ENCODE data around the gene PIK3C2A.
"Not testable (repeated sequence)": the region's sequence is repeated elsewhere in the genome, so short reads cannot be mapped to it uniquely, and the experiment has no call there.

Gene PIK3C2A

DNA sequence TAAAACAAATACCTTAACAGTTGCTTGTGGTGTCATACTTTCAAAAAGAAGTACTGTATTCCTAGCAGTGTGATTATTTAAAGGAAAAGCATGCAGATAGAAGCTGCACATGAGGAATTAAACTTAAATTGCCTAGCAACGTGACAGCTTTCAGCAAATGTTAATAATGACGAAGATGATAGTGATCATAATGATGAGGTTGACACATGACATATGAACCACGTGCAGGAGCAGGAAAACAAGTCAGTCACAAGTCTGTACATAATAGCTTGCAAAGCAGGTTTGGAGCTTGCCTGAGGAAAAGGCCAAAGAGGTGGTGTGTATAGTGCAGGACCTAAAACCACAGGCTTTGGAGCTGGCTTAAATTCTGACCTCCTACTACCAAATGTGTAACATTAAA lies 30.6 kb upstream of the PIK3C2A start:
- TF ChIP-seq POLR2A (IDR thresholded peaks at IDR 0.05; ENCODE audit: low read depth, low read length) (no peak), PAX5 (IDR thresholded peaks at IDR 0.05; ENCODE audit: insufficient read depth, low read length, severe bottlenecking) (no peak), POLR2AphosphoS5 (IDR thresholded peaks at IDR 0.05; ENCODE audit: low read depth, low read length) (no peak), SPI1 (IDR thresholded peaks at IDR 0.05; ENCODE audit: low read depth, low read length) (no peak), TAF1 (IDR thresholded peaks at IDR 0.05; ENCODE audit: low read depth, low read length) (no peak), POU2F2 (IDR thresholded peaks at IDR 0.05; ENCODE audit: low read depth, low read length) (no peak)
- FAIRE-seq = no peak

DNA sequence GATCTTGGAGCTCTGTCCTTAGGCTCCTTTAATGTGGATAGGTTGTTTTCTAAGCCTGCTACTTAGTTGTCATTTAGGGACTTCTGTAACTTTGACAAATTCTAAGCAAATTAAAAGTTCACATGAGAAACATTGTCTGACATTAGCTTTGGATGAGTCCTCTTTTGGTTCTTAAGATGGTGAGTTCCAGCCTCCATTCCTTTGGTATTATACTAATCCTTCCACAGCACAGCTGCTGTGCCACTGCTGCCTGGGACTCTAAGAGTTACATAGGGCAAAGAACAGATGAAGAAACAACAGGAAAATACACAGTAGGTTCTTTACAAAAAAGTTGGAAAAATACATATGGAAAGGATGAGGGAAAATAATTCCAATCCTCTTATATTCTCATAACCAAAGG lies 25.3 kb upstream of the PIK3C2A start:
- FAIRE-seq (no peak), DNase-seq (ENCODE audit: insufficient read length, low spot score) (no peak)
- no peak for TF ChIP-seq SPI1 (IDR thresholded peaks at IDR 0.05; ENCODE audit: low read depth, low read length)
- no peak for TF ChIP-seq TAF1 (IDR thresholded peaks at IDR 0.05; ENCODE audit: low read depth, low read length)
- TF ChIP-seq POLR2A (IDR thresholded peaks at IDR 0.05; ENCODE audit: low read depth, low read length) = no peak

More for the DNA sequence above, 30.6 kb upstream of the PIK3C2A start:
- DNase-seq (ENCODE audit: insufficient read length, low spot score) = no peak

DNA sequence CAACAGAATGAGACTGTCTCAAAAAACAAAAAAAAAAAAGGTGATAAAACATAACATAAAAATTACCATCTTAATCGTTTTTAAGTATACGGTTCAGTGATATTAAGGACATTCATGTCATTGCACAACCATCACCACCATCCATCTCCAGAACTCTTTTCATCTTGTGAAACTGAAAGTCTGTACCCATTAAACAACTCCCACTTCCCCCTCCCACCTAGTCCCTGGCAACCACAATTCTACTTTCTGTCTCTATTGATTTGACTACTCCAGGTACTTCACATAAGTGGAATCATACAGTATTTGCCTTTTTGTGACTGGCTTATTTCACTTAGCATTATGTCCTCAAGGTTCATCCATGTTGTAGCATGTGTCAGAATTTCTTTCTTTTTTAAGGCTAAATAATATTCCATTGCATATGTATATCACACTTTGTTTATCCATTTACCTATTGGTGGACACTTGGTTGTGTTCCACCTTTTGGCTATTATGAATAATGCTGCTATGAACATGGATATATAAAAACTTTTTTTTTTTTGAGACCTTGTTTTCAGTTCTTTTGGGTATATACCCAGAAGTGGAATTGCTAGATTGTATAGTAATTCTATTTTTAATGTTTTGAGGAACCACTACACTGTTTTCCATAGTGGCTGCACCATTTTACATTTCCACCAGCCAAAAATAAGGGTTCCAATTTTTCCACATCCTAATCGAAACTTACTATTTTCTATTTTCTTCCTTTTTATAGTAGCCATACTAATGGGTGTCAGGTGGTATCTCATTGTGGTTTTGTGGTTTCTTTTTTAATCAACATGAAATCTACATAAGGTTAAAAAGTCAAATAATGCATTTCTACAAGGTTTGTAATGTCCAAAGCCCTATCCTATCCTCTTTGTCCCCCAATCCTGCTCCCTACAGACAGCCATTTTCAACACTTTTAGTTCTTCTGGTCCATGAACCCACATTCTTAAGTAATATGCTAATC lies 23.4 kb upstream of the PIK3C2A start:
- FAIRE-seq (peak; percentile 54), DNase-seq (ENCODE audit: insufficient read length, low spot score) (no peak)
- TF ChIP-seq POU2F2 (IDR thresholded peaks at IDR 0.05; ENCODE audit: low read depth, low read length) (peak; percentile 59), PAX5 (IDR thresholded peaks at IDR 0.05; ENCODE audit: insufficient read depth, low read length, severe bottlenecking) (no peak), POLR2AphosphoS5 (IDR thresholded peaks at IDR 0.05; ENCODE audit: low read depth, low read length) (no peak), POLR2A (IDR thresholded peaks at IDR 0.05; ENCODE audit: low read depth, low read length) (no peak), TAF1 (IDR thresholded peaks at IDR 0.05; ENCODE audit: low read depth, low read length) (no peak), SPI1 (IDR thresholded peaks at IDR 0.05; ENCODE audit: low read depth, low read length) (peak; percentile 92)

DNA sequence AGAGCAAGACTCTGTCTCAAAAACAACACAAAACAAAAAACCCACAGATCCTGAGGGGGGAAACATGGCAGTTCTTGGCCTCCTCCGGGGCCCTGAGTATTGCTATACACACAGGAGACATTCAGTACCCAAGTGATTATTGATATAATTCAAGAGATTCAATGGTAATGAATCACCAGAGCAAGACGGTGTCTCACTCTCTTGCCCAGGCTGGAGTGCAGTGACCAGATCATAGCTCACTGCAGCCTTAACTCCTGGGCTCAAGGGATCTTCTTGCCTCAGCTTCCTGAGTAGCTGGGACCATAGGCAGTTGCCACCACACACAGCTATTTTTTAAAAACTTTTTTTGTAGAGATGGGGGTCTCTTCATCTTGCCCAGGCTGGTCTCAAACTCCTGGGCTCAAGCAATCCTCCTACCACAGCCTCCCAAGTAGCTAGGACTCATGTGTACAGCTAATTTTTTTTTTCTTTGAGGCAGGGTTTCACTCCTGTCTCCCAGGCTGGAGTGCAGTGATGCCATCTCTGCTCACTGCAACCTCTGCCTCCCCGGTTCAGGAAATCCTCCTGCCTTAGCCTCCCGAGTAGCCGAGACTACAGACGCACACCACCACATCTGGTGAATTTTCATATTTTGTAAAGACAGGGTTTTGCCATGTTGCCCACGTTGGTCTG lies 21.8 kb upstream of the PIK3C2A start:
- FAIRE-seq (no peak), DNase-seq (ENCODE audit: insufficient read length, low spot score) (no peak)
- TF ChIP-seq POU2F2 (IDR thresholded peaks at IDR 0.05; ENCODE audit: low read depth, low read length) (no peak), POLR2A (IDR thresholded peaks at IDR 0.05; ENCODE audit: low read depth, low read length) (no peak), SPI1 (IDR thresholded peaks at IDR 0.05; ENCODE audit: low read depth, low read length) (no peak), TAF1 (IDR thresholded peaks at IDR 0.05; ENCODE audit: low read depth, low read length) (no peak), POLR2AphosphoS5 (IDR thresholded peaks at IDR 0.05; ENCODE audit: low read depth, low read length) (no peak), PAX5 (IDR thresholded peaks at IDR 0.05; ENCODE audit: insufficient read depth, low read length, severe bottlenecking) (no peak)

DNA sequence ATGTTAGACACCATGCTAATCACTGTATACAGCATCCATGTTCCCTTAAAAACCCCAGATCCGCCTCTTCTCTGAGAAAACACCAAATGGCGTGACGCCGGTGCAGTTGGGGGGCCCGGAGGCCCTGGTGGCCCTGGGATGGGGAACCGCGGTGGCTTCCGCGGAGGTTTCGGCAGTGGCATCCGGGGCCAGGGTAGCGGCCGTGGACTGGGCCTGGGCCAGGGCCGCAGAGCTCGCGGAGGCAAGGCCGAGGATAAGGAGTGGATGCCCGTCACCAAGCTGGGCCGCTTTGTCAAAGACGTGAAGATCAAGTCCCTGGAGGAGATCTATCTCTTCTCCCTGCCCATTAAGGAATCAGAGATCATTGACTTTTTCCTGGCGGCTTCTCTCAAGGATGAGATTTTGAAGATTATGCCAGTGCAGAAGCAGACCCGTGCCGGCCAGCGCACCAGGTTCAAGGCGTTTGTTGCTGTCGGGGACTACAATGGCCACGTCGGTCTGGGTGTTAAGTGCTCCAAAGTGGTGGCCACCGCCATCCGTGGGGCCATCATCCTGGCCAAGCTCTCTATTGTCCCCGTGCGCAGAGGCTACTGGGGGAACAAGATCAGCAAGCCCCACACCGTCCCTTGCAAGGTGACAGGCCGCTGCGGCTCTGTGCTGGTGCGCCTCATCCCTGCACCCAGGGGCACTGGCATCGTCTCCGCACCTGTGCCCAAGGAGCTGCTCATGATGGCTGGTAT lies 20.6 kb upstream of the PIK3C2A start:
- FAIRE-seq; DNase-seq (ENCODE audit: insufficient read length, low spot score): not testable (repeated sequence)

DNA sequence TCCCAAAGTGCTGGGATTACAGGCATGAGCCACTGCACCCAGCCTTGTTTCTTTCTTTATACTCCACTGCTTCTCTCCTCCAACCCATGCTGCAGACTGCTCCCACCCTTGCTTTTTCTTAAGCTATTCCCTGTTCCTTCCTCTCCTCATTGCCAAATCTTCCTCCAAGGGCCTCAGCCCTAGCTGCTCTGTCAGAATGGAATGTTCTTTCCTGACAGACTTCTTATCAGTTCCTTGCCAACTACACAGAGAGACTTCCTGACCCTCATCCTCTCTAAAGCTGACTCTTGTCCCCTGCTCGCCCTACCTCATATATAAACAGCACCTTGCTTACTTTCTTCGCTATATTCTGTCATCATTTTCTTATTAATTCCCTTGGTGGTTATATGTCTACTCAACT lies 16.9 kb upstream of the PIK3C2A start:
- FAIRE-seq (no peak), DNase-seq (ENCODE audit: insufficient read length, low spot score) (no peak)
- TF ChIP-seq SPI1 (IDR thresholded peaks at IDR 0.05; ENCODE audit: low read depth, low read length) (no peak), PAX5 (IDR thresholded peaks at IDR 0.05; ENCODE audit: insufficient read depth, low read length, severe bottlenecking) (no peak), POLR2AphosphoS5 (IDR thresholded peaks at IDR 0.05; ENCODE audit: low read depth, low read length) (no peak), TAF1 (IDR thresholded peaks at IDR 0.05; ENCODE audit: low read depth, low read length) (no peak), POU2F2 (IDR thresholded peaks at IDR 0.05; ENCODE audit: low read depth, low read length) (no peak), POLR2A (IDR thresholded peaks at IDR 0.05; ENCODE audit: low read depth, low read length) (no peak)

DNA sequence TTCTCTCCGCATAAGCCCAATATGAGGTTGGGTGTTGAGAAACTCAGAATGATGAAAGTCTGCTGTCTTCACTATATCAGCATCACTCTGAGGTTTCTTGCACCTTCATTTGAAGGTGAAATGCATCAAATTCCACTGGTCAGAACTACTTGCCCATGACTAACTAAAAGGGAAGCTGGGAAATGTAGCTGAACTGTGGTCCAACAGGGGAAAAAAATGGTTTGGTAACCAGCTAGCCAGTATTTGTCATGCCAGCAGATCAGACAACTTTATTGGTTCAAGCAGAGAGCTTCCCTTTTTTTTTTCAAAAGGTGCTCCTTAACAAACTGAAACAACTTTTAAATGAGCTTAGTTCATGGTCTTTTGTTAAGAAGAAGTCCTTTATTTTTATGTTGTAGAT lies 14.2 kb upstream of the PIK3C2A start:
- no peak for DNase-seq (ENCODE audit: insufficient read length, low spot score)
- no peak for FAIRE-seq
- TF ChIP-seq SPI1 (IDR thresholded peaks at IDR 0.05; ENCODE audit: low read depth, low read length) (no peak), POLR2A (IDR thresholded peaks at IDR 0.05; ENCODE audit: low read depth, low read length) (no peak), POLR2AphosphoS5 (IDR thresholded peaks at IDR 0.05; ENCODE audit: low read depth, low read length) (no peak), TAF1 (IDR thresholded peaks at IDR 0.05; ENCODE audit: low read depth, low read length) (no peak), POU2F2 (IDR thresholded peaks at IDR 0.05; ENCODE audit: low read depth, low read length) (no peak), PAX5 (IDR thresholded peaks at IDR 0.05; ENCODE audit: insufficient read depth, low read length, severe bottlenecking) (no peak)

DNA sequence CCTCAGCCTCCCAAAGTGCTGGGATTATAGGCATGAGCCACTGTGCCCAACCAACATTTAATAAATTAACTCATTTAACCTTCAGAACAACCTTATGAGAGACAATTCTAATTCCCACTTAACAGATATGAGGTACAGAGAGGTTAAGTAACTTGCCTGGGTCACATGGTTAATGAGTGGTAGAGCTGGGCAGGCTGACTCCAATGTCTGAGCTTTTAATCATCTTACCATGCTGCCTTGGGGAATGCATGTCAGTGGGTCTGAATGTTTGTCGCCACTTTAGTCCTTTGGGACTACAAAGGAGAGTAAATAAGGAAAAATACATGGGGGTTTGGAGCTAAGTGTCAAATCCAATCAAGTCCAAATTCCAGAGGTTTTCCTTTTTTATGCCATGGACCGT lies 11.2 kb upstream of the PIK3C2A start:
- DNase-seq (ENCODE audit: insufficient read length, low spot score) = no peak
- TF ChIP-seq POU2F2 (IDR thresholded peaks at IDR 0.05; ENCODE audit: low read depth, low read length) (no peak), SPI1 (IDR thresholded peaks at IDR 0.05; ENCODE audit: low read depth, low read length) (no peak), POLR2AphosphoS5 (IDR thresholded peaks at IDR 0.05; ENCODE audit: low read depth, low read length) (no peak), TAF1 (IDR thresholded peaks at IDR 0.05; ENCODE audit: low read depth, low read length) (no peak), POLR2A (IDR thresholded peaks at IDR 0.05; ENCODE audit: low read depth, low read length) (no peak), PAX5 (IDR thresholded peaks at IDR 0.05; ENCODE audit: insufficient read depth, low read length, severe bottlenecking) (no peak)
- FAIRE-seq = no peak

DNA sequence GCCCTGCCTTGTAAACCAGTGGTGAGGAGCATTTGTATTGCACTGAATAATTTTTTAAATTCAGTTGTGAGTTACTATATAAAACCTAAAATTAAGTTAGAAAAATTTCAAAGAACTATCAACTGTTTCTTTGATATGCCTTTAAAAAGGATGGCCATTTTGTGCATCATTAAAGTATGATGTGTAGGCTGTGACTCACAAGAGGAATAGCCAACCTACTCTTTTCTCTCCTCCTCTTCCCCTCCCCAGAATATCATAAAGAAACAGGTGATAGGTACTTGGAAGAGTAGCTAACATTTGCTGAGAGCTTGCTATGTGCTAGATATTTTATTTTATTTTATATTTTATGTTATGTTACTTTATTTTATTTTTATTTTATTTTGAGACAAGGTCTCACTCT lies 10.6 kb upstream of the PIK3C2A start:
- TF ChIP-seq PAX5 (IDR thresholded peaks at IDR 0.05; ENCODE audit: insufficient read depth, low read length, severe bottlenecking) (no peak), TAF1 (IDR thresholded peaks at IDR 0.05; ENCODE audit: low read depth, low read length) (no peak), SPI1 (IDR thresholded peaks at IDR 0.05; ENCODE audit: low read depth, low read length) (no peak), POLR2AphosphoS5 (IDR thresholded peaks at IDR 0.05; ENCODE audit: low read depth, low read length) (no peak), POLR2A (IDR thresholded peaks at IDR 0.05; ENCODE audit: low read depth, low read length) (no peak), POU2F2 (IDR thresholded peaks at IDR 0.05; ENCODE audit: low read depth, low read length) (no peak)

More for the DNA sequence above, 10.6 kb upstream of the PIK3C2A start:
- no peak for DNase-seq (ENCODE audit: insufficient read length, low spot score)
- no peak for FAIRE-seq

All from GM12891 (cell line).